Measurements from ENCODE around the gene CAPNS1.

CAPNS1 gene

GRCh38 chr19:36139473-36140303 lies at the start of gene CAPNS1:
Gene CAPNS1, plus strand, starts transcription at chr19:36140066. Its CDS starts 946 bp downstream, at chr19:36141012.
- no peak for TF ChIP-seq CTCF (IDR thresholded peaks at IDR 0.05; ENCODE audit: low read depth, low read length)
- peak within 1 kb of the TSS; percentile 86 for H3K4me3 ChIP-seq (ENCODE audit: low read depth, low read length)

GRCh38 chr19:36090910-36091695 lies 48.8 kb upstream of the CAPNS1 start:
- no peak for TF ChIP-seq CTCF (IDR thresholded peaks at IDR 0.05; ENCODE audit: low read depth, low read length)
- H3K4me3 ChIP-seq (ENCODE audit: low read depth, low read length): no peak overlapping the region

- no peak overlapping the region for H3K4me3 ChIP-seq (ENCODE audit: low read depth, low read length)
- no peak for TF ChIP-seq CTCF (IDR thresholded peaks at IDR 0.05; ENCODE audit: low read depth, low read length)
These were observed 47.3 kb upstream of the CAPNS1 start for GRCh38 chr19:36092566-36092965.

GRCh38 chr19:36093146-36093662 lies 46.7 kb upstream of the CAPNS1 start:
- TF ChIP-seq CTCF (IDR thresholded peaks at IDR 0.05; ENCODE audit: low read depth, low read length): no peak
- no peak overlapping the region for H3K4me3 ChIP-seq (ENCODE audit: low read depth, low read length)

GRCh38 chr19:36093687-36094086 lies 46.2 kb upstream of the CAPNS1 start:
- no peak overlapping the region for H3K4me3 ChIP-seq (ENCODE audit: low read depth, low read length)
- no peak for TF ChIP-seq CTCF (IDR thresholded peaks at IDR 0.05; ENCODE audit: low read depth, low read length)

GRCh38 chr19:36097036-36097435 lies 42.8 kb upstream of the CAPNS1 start:
- TF ChIP-seq CTCF (IDR thresholded peaks at IDR 0.05; ENCODE audit: low read depth, low read length): no peak
- H3K4me3 ChIP-seq (ENCODE audit: low read depth, low read length): no peak overlapping the region

Measured in WI38 (cell line).